Activated CD8-positive, alpha-beta memory T cell treated with anti-CD3 and anti-CD28 coated beads for 24 hours (primary cell): ENCODE measurements around the gene THEMIS.
"Not testable (repeated sequence)": the region's sequence is repeated elsewhere in the genome, so short reads cannot be mapped to it uniquely, and the experiment has no call there.

Experiments used
- DNase-seq: peaks from one replicate; pipeline ENCODE4 v3.0.0-alpha.2; 2020

Gene THEMIS

GRCh38 chr6:127793396-127793795 lies 107.5 kb downstream of the THEMIS start:
- no peak for DNase-seq

GRCh38 chr6:127792616-127793015 lies 108.2 kb downstream of the THEMIS start:
- DNase-seq: no peak

GRCh38 chr6:127791779-127792528 lies 108.9 kb downstream of the THEMIS start:
- no peak for DNase-seq

GRCh38 chr6:127790571-127790970 lies 110.3 kb downstream of the THEMIS start:
- no peak for DNase-seq

GRCh38 chr6:127786109-127786508 lies 114.7 kb downstream of the THEMIS start:
- DNase-seq: no peak

GRCh38 chr6:127784468-127784867 lies 116.4 kb downstream of the THEMIS start:
- no peak for DNase-seq

- not testable (repeated sequence) for DNase-seq
Measured at GRCh38 chr6:127781636-127782272, 119.1 kb downstream of the THEMIS start.

- no peak for DNase-seq
Measured at GRCh38 chr6:127776320-127776719, 124.5 kb downstream of the THEMIS start.

GRCh38 chr6:127775371-127775770 lies 125.5 kb downstream of the THEMIS start:
- no peak for DNase-seq

- DNase-seq: no peak
Measured at GRCh38 chr6:127768745-127769144, 132.1 kb downstream of the THEMIS start.

GRCh38 chr6:127768223-127768622 lies 132.6 kb downstream of the THEMIS start:
- no peak for DNase-seq

GRCh38 chr6:127765949-127766348 lies 134.9 kb downstream of the THEMIS start:
- no peak for DNase-seq

- DNase-seq: no peak
Measured at GRCh38 chr6:127762284-127762683, 138.6 kb downstream of the THEMIS start.

- DNase-seq: no peak
Measured at GRCh38 chr6:127761084-127761483, 139.8 kb downstream of the THEMIS start.

GRCh38 chr6:127749095-127749494 lies 151.8 kb downstream of the THEMIS start:
- DNase-seq: no peak

- no peak for DNase-seq
Measured at GRCh38 chr6:127748290-127748689, 152.6 kb downstream of the THEMIS start.

- DNase-seq: no peak
Measured at GRCh38 chr6:127738423-127738822, 162.4 kb downstream of the THEMIS start.

- no peak for DNase-seq
Measured at GRCh38 chr6:127737768-127738167, 163.1 kb downstream of the THEMIS start.

- no peak for DNase-seq
Measured at GRCh38 chr6:127737009-127737486, 163.8 kb downstream of the THEMIS start.

GRCh38 chr6:127732927-127733326 lies 167.9 kb downstream of the THEMIS start:
- DNase-seq: no peak

GRCh38 chr6:127727260-127727953 lies 173.5 kb downstream of the THEMIS start:
- no peak for DNase-seq

- DNase-seq: no peak
Measured at GRCh38 chr6:127725821-127726220, 175.0 kb downstream of the THEMIS start.

GRCh38 chr6:127718694-127719093 lies 182.2 kb downstream of the THEMIS start:
- DNase-seq: no peak

- DNase-seq: no peak
Measured at GRCh38 chr6:127717384-127717783, 183.5 kb downstream of the THEMIS start.
